ENCODE data around the gene TMEM127.
"Not testable (repeated sequence)": the region's sequence is repeated elsewhere in the genome, so short reads cannot be mapped to it uniquely, and the experiment has no call there.

The TMEM127 gene, protein sequence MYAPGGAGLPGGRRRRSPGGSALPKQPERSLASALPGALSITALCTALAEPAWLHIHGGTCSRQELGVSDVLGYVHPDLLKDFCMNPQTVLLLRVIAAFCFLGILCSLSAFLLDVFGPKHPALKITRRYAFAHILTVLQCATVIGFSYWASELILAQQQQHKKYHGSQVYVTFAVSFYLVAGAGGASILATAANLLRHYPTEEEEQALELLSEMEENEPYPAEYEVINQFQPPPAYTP

DNA sequence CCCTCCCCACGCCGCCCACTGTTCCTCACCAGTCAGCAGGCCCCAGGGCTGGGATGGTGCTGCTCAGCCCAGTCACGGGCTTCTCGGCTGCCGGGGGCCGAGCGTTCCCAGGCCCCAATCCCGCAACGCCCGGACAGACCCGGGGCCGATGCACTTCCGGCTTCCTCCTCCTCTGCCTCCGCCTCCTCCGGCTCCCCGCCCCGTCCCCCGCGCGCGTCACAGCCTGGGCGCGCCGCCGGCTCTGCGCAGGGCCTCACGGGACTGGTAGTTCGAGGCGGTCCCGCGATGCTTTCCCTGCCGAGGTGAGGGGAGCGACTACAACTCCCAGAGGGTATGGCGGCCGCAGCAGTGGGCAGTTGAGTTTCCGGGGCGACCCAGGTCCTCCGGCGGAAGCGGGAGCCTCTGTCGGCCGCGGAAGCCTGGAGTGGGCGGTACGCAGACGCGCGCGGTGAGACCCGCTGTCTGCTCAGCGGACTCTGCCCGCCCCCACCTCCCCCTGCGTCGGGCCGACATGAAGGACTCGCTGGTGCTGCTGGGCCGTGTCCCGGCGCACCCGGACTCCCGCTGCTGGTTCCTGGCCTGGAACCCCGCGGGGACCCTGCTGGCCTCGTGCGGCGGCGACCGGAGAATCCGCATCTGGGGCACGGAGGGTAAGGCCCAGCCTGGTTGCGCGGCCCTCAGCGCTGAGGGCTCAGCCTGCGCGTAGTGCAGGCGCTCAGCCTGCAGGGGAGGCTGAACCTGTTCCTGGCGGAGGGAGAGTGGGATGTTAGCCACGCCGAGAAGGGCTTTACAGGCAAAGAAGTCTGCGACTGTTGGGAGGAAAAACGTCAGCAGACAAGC, at the start of gene TMEM127, which contains the start of gene CIAO1:
Gene TMEM127 (minus strand): TSS at position 158 of the 840 bp plus-strand sequence. CDS start 616 bp downstream, outside the sequence.
Gene CIAO1 (plus strand): TSS at position 386 of the 840 bp plus-strand sequence. CDS start 126 bp downstream, at position 512.
- peak; percentile 98 for DNase-seq (ENCODE audit: low read depth)

- DNase-seq (ENCODE audit: low read depth), result no peak
Measured at GRCh38 chr2:96315005-96315399, 49.2 kb upstream of the TMEM127 start.

GRCh38 chr2:96308248-96308647, 42.5 kb upstream of the TMEM127 start:
- DNase-seq (ENCODE audit: low read depth), result no peak

GRCh38 chr2:96306370-96306769, 40.6 kb upstream of the TMEM127 start:
- no peak for DNase-seq (ENCODE audit: low read depth)

DNA sequence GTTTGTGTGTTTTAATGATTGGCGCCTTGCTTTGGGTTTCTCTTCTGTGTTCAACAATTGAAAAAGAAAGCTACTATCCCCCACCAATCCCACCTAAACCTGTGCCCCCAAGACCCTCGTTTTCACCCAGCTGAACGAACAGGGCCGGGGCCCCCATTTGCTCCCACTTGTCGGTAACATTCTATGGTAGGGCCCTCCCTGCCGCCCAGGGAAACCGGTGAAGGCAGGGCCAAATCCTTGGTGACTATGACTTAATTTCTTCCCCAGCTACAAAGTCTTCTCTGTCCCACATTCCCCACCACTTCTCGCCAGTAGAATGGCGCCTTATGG, 40.1 kb upstream of the TMEM127 start:
- DNase-seq (ENCODE audit: low read depth), result no peak

DNA sequence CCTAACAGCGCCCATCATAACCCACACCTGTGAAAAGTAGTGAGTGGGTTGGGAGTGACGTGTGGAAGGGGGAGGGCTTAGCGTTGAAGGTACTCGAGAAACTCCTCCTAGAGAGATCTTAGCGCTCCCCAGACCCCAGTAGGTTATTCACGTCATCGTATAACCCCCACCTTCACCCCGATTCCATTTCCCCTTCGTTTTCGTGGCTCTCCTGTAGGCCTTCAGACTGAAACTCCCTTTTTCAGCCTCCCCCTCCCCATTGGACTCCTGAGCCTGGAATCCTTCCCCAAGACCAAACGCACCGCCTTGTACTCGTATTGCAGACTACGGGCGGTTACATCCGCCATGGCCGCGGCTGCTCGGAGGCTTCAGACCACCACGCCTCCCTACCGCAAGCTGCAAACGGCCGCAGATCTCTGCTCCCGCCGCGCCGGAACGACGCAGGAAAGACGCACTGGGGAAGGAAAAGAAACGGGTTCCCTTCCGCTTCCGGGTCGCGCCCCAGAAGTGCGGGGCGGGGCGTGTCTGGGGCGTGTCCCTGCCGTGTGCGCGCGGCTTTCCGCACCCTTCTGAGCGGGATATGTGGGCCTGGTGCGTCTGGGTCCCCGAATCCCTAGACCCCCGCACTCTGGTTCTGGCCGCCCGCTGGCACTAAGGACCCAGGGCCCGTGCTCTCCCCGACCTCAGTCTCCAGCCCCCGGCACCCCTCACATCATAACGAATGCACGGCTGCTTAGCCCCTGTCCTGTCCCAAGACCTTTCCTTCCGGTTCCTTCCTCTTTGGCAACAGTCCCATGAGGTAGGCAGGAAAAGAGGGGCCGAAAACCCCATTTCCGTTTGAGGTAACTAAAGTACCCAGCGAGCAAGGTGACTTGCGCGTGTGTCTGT, 39.5 kb upstream of the TMEM127 start, which contains the start of gene SNRNP200:
Gene SNRNP200 (minus strand): TSS at position 456 of the 888 bp plus-strand sequence. CDS start 109 bp downstream, at position 347.
- peak; percentile 86 for DNase-seq (ENCODE audit: low read depth)

- DNase-seq (ENCODE audit: low read depth), result no peak
Measured at GRCh38 chr2:96304606-96305005, 38.8 kb upstream of the TMEM127 start.

DNA sequence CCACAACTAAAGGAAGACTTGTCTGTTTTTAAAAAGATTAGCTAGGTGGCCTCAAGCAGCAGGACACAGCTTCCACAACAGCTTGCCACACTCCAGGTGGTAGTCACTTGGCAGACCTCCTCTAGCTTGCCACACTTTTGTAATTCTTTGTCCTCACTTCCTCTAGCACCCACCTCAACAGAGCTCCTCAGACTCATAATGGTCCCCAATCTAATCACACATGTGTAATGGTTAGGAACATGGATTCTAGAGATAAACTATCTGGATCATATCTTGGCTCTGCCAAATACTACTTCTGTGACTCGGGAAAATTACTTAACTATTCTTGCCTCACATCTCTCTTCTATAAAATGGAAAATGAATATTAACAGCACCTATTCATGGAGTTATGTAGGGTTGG, 36.1 kb upstream of the TMEM127 start:
- DNase-seq (ENCODE audit: low read depth), result no peak

GRCh38 chr2:96296925-96297324, 31.1 kb upstream of the TMEM127 start:
- no peak for DNase-seq (ENCODE audit: low read depth)

- not testable (repeated sequence) for DNase-seq (ENCODE audit: low read depth)
Measured at GRCh38 chr2:96294271-96294670, 28.5 kb upstream of the TMEM127 start.

GRCh38 chr2:96291751-96292150, 26.0 kb upstream of the TMEM127 start:
- no peak for DNase-seq (ENCODE audit: low read depth)

- DNase-seq (ENCODE audit: low read depth), result no peak
Measured at GRCh38 chr2:96287273-96287856, 21.6 kb upstream of the TMEM127 start.

DNA sequence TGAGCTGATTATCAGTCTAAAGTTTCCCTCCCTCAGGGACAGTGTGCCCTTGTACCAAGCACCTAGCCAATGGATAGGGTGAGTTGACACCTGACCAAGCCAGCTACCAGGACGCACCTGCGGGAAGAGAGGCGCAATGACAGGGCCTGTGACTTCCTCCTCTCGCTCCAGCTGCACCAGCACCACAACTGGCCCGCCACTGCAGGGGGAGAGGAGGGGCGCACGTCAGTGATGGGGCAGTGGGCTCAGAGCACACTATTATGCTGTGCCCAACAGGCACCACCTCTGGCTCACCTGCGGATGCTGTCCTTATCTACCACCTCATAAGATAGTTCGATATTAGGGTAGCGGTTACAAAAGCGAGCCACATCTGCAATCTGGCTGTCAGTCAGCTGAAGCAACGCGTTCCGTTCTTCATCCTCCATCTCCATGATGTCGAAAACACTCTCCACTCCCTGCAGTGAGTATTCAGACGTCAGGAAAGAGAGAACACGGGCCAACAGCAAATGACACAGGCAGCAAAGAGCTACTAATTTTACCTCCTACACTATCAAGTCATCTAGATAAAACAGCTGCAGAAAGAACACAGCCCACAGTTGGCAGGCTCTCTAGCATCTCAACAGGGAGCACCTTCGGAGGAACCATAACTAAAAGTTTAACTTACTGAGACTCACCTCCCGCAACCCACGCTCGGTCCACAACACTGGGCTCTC, 11.1 kb upstream of the TMEM127 start:
- no peak for DNase-seq (ENCODE audit: low read depth)

DNA sequence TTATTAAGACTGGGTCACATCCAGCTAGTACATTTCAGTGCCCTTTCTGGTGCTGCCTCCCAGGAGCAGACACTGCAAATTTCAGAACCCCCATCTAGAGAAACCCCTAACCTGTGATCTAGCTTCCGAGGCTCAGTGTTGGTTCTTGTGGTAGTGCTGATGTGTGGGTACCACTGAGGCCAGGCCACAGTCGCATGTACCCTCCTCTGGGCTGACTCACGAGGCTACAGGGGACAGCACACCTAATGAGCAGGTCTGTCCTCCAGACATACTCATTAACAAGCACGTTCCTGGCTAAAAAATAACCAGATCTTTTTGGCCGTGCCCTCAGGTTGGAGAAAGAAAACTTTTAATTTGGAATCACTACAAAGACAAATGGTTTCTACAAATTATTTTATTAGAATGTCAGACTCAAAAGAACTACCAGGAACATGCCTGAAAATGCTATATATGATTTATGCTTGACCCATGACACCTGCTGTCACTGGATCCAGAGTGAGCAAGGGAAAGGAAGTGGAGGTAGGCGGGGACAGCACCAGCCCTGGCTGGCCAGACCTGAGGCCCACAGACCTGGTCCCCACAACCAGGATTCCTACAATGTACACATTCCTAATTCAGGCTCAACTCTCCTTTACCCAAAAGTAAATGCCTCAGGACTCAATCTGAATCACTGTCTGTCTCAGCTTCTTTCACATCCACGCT, 8.7 kb upstream of the TMEM127 start:
- no peak for DNase-seq (ENCODE audit: low read depth)

DNA sequence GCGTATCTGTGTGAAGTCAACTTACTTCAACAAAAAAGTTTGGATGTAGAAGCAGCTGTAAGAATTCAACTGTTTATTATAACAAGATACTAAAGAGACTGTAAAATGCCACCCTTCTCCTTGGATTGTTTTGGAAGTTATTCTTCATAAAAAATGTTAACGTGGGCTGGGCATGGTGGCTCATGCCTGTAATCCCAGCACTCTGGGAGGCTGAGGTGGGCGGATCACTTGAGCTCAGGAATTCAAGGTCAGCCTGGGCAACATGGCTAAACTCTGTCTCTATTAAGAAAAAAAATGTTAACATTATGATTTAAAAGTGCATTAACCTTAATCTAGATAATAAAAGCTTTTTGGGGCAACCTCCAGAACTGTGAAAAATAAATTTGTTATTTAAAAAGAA, 8.0 kb upstream of the TMEM127 start:
- DNase-seq (ENCODE audit: low read depth), result no peak

DNA sequence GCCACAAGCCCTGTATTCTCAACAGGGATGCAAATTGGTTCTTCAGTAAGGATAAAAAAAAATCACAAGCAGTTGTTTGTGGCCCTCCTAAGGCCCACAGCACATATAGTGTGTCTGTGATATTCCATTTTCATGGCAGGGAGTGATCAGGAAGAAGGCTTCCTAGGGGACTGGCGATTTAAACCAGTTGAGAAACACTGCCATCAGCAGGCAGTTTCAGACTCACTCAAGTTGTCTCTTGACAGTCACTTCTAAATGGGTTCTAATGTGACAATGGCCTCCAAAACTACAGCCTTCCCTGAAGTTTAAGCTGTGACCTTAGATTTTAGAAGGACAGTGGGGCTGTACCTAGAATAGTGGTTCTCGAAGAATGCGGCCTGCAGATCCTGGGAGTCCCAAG, 6.2 kb upstream of the TMEM127 start:
- no peak for DNase-seq (ENCODE audit: low read depth)

DNA sequence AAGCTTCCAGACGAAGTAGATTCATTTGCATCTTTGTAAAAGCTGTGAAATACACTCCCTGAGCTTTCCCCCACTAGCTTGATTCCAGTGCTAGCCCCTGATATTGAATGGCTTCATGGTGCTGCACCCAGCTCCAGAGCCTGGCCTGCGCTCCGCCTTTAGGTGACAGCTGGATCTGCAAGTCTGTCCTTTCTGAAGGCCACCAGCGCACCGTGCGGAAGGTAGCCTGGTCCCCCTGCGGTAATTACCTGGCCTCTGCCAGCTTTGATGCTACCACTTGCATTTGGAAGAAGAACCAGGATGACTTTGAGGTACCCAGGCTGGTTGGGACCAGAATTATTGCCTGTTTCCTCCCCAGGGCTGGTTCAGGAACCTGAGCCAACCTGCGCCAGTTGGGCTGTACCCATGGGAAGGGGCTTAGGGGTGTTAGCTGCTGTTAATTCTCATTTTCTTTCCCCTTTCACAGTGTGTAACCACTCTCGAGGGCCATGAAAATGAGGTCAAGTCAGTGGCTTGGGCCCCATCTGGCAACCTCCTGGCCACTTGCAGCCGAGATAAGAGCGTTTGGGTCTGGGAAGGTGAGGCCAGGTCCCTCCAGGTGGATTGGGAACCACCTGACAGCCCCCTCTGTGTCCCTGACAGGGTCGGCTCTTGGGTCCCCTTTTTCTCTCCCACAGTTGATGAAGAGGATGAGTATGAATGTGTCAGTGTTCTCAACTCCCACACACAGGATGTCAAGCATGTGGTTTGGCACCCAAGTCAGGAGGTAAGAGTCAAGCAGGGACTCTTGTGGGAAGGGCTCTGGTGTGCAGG, 1.6 kb upstream of the TMEM127 start:
- peak; percentile 31 for DNase-seq (ENCODE audit: low read depth)

DNA sequence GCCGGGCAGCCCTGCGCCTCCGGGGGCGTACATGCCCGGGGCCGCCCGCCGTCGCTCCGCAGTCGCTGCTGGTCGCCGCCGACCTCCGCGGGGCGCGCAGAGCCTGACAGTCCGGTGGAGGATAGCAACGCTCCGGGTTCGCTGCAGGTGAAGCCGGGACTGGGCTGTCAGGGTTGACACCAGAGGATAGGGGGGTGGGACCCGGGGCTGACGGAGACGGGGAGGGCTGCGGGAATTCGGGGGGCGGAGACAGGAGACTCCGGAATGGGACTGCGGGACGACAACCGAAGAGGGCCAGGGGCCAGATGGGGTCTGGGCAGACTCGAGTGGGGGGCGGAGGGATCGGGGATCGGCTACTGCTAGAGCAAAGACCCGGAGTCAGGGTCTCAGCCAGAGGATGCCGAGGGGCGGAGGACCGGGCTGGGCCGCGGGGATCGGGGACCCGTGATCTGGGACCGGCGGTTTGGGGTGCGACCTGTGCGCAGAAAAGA, 403 bp downstream of the TMEM127 start:
- DNase-seq (ENCODE audit: low read depth), result no peak

DNA sequence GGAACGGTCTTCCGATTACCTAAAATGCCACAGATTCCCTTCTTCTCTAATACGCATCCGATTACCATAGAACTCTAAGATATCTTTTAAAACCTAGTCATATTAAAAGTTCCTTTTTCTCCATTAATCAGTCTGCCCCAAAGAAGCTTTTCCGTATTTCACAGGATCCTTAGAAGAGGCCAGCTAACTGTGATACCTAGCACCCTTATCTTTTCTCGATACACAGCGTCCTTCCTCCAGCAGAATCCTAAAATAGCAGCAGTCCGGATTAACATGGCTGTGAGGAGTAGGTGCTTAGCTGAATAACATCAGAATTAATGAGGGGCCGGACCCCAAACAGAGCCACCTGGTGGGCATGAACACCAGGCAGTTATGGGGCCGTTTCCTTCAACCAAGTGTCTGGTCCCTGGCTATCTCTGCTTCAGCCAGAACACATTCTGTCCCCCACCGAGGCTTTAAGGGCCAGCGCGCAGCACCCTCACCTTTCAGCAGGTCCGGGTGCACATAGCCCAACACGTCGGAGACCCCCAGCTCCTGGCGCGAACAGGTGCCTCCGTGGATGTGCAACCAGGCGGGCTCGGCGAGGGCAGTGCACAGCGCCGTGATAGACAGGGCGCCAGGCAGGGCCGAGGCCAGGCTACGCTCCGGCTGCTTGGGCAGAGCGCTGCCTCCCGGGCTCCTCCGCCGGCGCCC, 995 bp downstream of the TMEM127 start:
- no peak for DNase-seq (ENCODE audit: low read depth)

Data from stimulated activated CD8-positive, alpha-beta memory T cell treated with anti-CD3 and anti-CD28 coated beads, Interleukin-4, amount 100 ng/mL, for 24 hours (primary cell).